HG02759 (cell line): ENCODE results near the gene PRSS22.

ENCODE experiments used
- ATAC-seq: cut with Tn5 transposase; IDR thresholded peaks from one replicate; pipeline ENCODE4 v1.9.1; 2021; ENCODE audit warnings: mild to moderate bottlenecking, moderate library complexity; ENCODE audit not compliant: unreplicated experiment

Gene PRSS22

DNA sequence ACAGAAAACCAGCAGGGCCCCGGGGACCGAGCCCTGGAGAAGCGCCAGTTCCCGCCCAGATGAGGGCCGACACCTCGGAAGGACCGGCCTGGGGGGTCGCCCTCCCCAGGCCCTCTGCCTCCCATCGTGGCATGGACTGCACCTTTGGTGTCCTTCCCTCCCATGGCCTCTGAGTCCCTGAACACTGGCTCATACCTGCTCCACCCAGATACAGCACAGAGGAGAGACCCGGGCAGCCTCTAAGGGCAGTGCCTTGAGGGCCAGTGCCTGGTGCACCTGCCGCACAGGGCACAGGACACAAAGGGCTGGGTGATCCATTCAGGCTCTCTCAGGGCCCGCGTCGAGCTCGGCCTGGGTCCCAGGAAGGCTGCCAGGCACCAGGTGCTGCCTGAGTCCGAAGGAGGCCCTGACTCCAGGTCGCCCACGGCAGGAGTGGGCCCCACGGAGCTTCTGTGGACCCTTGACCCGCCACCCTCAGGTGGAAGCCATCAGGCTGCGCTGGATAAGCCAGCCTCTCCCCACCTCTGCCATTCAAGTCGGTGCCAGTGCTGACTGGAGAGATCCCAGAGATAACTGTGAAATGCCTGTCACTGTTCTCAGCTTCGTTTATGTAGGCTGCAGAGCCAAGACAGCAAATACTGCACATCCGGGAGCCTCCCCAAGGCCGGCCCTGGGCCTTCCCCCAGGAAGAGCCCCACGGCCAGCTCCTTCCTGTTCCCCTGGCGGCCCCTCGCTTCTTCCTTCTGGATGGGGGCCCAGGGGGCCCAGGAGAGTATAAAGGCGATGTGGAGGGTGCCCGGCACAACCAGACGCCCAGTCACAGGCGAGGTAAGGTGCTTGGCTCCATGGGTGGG is 28.2 kb downstream of the PRSS22 start, which contains the start of gene ZG16B:
Gene ZG16B (plus strand): TSS at position 803 of the 854 bp plus-strand sequence. CDS start 139 bp downstream, outside the sequence.
- ATAC-seq = no peak

DNA sequence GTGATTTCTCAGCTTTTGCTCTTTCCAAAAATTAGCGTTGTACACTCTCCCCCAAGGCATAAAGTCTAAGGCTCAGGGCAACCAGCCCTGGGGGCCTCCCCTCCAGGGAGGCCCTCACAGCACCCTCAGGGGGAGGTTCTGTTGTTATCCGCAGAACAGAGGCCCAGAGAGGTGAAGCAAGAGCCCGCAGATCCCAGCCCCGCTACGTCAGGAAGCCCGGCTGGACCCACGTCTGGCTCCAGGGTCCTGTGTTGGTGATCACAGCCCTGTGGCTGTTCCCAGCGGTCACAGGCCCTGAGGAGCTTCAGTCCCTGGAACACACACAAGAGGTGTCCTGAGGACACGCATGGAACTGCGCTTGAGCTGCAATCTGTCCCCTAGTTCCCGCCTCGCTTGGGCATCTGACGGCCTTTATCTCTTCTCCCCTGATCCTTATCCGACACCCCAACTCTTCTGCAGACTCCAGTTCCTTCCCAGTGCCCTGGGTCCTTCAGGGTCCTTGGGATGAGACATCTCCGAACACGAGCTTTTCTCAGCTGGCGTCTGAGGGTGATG is 29.0 kb downstream of the PRSS22 start:
- ATAC-seq = no peak

- ATAC-seq = no peak
Observed at GRCh38 chr16:2828521-2828840, 29.5 kb downstream of the PRSS22 start.

GRCh38 chr16:2827831-2828520 is 30.0 kb downstream of the PRSS22 start:
- ATAC-seq = no peak

DNA sequence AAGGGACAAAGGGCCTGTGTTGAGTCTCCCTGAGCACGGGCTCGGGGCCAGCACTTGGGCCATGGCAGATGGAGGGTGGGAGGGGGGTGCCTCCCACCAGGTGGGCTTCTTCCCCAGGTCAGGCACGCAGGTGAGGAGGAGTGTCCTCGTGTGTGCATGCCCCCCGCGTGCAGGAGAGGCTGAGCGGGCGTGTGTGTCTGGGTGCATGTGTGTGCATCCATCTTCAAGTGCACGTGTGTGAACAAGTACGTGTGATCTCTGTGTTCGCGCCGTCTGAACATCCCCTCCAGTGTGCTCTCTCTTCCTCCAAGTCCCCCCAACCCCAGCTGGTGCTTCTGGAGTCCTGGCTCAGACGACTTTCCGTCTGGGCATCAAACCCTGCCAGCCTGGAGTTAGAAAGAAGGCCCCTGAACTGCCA is 30.6 kb downstream of the PRSS22 start:
- no peak for ATAC-seq

DNA sequence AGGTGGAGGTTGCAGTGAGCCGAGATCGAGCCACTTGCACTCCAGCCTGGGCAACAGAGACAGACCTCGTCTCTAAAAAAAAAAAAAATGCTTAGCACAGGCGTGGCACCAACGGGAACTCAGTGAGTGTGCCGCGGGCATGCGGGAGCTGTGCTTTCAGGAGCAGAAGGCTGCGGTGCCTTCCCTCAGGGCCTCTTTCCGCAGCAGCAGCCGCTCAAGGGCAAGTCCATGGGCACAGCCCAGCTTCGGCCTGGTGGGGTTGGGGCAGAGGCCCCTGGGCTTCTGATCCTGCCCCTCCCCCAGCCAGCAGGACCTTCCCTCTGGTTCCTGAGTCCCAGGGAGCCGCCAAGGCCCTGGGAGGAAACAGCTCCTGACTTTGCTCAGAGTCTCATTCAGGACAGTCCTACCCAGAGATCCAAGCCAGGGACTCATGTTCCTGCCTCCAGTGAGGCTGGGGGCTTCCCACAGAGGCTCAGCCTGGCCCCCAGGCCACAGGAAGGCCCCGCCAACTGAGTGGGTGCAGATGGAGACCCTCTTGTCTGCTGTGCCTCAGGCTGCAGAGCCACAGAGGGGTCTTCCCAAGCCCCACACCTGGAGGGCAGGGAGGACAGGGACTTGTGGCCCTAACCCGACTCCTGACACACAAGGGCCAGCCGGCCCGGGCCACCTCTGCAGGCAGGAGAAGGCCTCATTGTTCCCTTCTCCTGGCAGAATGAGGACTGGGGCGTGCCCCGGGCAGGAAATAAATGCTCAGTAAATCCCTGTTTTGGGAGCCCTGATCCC is 31.2 kb downstream of the PRSS22 start:
- ATAC-seq = no peak

DNA sequence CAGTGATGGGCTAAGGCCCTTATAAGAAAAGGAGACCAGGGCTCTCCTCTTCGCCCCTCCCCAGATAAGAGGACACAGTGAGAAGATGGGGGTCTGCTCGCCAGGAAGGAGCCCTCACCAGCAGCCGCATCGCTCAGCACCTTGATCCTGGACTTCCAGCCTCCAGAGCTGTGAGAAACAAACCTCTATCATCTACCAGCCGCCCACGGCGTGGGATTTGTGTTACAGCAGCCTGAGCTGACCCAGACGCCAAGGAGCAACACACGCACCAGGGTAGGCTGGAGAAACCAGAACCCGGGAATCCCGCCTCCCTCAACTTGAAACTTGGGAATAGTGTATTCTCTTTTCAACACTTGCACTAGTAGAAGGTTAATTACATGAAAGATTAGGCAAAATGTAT is 32.1 kb downstream of the PRSS22 start:
- no peak for ATAC-seq

GRCh38 chr16:2825049-2825742 is 32.8 kb downstream of the PRSS22 start:
- ATAC-seq = no peak

DNA sequence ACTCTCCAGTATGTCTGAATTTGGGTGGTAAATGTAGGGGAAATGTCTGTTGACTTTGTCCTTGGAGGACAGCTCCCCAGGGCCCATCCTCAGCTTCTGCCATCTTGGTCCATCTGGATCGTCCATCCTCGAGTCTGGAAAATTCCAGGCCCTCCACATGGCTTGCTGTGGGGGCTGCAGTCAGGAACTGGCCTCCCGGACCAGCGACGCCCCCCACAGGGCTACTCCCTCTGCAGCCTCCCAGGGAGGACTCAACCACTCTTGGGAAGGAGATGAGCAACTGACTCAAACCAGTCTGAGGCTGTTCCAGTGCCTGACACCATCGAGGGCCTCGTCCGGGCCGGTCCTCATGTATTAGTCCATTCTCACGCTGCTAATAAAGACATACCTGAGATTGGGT is 33.3 kb downstream of the PRSS22 start:
- no peak for ATAC-seq

DNA sequence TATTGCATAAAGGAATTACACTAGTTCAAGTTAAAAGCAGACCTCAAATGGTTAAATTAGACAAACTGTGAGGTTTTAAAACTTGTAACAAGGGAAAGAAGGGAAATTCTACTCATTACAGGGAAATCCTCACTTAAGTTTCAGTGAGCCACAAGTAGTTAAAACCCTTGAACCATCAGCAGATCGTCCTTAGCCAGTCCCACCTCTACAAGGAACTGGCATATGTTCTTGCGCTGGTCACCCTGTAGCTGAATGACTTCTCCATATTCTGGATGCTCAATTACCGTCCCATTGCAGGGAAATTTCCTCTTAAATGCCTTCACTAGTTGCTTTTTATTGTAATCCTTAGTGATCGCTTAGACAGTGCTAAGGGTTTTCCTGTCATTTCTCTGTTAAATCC is 35.5 kb downstream of the PRSS22 start:
- ATAC-seq = no peak

GRCh38 chr16:2822158-2822495 is 35.8 kb downstream of the PRSS22 start:
- no peak for ATAC-seq

DNA sequence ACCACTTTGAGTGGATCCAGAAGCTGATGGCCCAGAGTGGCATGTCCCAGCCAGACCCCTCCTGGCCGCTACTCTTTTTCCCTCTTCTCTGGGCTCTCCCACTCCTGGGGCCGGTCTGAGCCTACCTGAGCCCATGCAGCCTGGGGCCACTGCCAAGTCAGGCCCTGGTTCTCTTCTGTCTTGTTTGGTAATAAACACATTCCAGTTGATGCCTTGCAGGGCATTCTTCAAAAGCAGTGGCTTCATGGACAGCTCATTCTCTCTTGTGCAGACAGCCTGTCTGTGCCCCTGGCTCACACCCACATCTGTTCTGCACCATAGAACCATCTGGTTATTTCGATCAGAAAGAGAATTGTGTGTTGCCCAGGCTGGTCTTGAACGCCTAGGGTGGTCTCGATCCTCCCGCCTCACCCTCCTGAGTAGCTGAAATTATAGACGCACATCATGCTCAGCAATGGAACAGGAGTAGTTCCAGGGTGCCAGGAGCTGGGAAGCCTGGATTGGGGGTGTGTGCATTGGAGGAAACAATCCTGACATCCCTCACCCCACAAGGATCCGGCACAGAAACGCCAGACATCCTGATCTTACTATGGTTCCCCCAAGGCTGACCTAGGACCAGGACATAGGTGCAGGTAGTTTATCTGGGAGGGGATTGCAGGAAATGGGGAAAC is 36.3 kb downstream of the PRSS22 start:
- ATAC-seq = no peak

DNA sequence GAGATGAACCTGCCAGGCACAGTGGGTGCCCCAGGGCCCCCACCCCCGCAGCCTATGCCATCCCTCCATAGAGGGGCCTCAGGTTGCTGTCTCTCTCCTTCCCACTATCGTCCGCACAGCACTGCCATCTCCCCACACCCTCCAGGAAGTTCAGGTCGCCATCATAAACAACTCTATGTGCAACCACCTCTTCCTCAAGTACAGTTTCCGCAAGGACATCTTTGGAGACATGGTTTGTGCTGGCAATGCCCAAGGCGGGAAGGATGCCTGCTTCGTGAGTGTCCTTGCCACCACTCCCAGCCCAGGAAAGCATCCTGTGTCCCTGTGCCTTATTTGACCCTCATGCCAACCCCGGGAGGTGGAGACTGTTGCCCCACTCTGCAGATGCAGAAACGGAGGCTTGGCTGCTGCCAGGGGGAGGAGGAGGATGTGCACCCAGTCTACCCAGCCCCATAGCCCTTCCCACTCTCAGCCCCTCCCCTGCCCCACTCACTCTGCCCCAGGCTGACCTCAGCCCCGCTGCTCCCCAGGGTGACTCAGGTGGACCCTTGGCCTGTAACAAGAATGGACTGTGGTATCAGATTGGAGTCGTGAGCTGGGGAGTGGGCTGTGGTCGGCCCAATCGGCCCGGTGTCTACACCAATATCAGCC is 37.0 kb downstream of the PRSS22 start:
- no peak for ATAC-seq

GRCh38 chr16:2819939-2820835 is 37.8 kb downstream of the PRSS22 start:
- ATAC-seq = no peak

- no peak for ATAC-seq
Observed at GRCh38 chr16:2819179-2819938, 38.6 kb downstream of the PRSS22 start.

- no peak for ATAC-seq
Observed at GRCh38 chr16:2818272-2818876, 39.6 kb downstream of the PRSS22 start.
